ENCODE data around the gene DYNC1I1.

Gene DYNC1I1

GRCh38 chr7:95957510-95957909, 185.2 kb downstream of the DYNC1I1 start:
- no peak for TF ChIP-seq POLR2A (IDR thresholded peaks at IDR 0.05; ENCODE audit: low read depth, low read length)
- FAIRE-seq = no peak
- no peak for DNase-seq (ENCODE audit: insufficient read length, low spot score)

GRCh38 chr7:95960706-95961244, 188.4 kb downstream of the DYNC1I1 start:
- FAIRE-seq = no peak
- no peak for TF ChIP-seq POLR2A (IDR thresholded peaks at IDR 0.05; ENCODE audit: low read depth, low read length)
- no peak for DNase-seq (ENCODE audit: insufficient read length, low spot score)

- DNase-seq (ENCODE audit: insufficient read length, low spot score) = no peak
- TF ChIP-seq POLR2A (IDR thresholded peaks at IDR 0.05; ENCODE audit: low read depth, low read length) = no peak
- FAIRE-seq = no peak
These were observed 191.2 kb downstream of the DYNC1I1 start for GRCh38 chr7:95963446-95963990.

GRCh38 chr7:95971716-95972115, 199.4 kb downstream of the DYNC1I1 start:
- no peak for TF ChIP-seq POLR2A (IDR thresholded peaks at IDR 0.05; ENCODE audit: low read depth, low read length)
- DNase-seq (ENCODE audit: insufficient read length, low spot score) (no peak), FAIRE-seq (no peak)

- no peak for FAIRE-seq
- no peak for TF ChIP-seq POLR2A (IDR thresholded peaks at IDR 0.05; ENCODE audit: low read depth, low read length)
- DNase-seq (ENCODE audit: insufficient read length, low spot score) = no peak
These were observed 200.2 kb downstream of the DYNC1I1 start for GRCh38 chr7:95972523-95972922.

GRCh38 chr7:95974108-95974507, 201.8 kb downstream of the DYNC1I1 start:
- no peak for DNase-seq (ENCODE audit: insufficient read length, low spot score)
- TF ChIP-seq POLR2A (IDR thresholded peaks at IDR 0.05; ENCODE audit: low read depth, low read length) = no peak
- FAIRE-seq = no peak

- FAIRE-seq (no peak), DNase-seq (ENCODE audit: insufficient read length, low spot score) (no peak)
- TF ChIP-seq POLR2A (IDR thresholded peaks at IDR 0.05; ENCODE audit: low read depth, low read length) = no peak
These were observed 204.2 kb downstream of the DYNC1I1 start for GRCh38 chr7:95976369-95977060.

- FAIRE-seq (no peak), DNase-seq (ENCODE audit: insufficient read length, low spot score) (no peak)
- no peak for TF ChIP-seq POLR2A (IDR thresholded peaks at IDR 0.05; ENCODE audit: low read depth, low read length)
These were observed 205.6 kb downstream of the DYNC1I1 start for GRCh38 chr7:95977994-95978393.

GRCh38 chr7:95980167-95980566, 207.8 kb downstream of the DYNC1I1 start:
- no peak for DNase-seq (ENCODE audit: insufficient read length, low spot score)
- TF ChIP-seq POLR2A (IDR thresholded peaks at IDR 0.05; ENCODE audit: low read depth, low read length) = no peak
- no peak for FAIRE-seq

- TF ChIP-seq POLR2A (IDR thresholded peaks at IDR 0.05; ENCODE audit: low read depth, low read length) = no peak
- no peak for FAIRE-seq
These were observed 208.4 kb downstream of the DYNC1I1 start for GRCh38 chr7:95980706-95981105.

GRCh38 chr7:95986178-95986764, 213.9 kb downstream of the DYNC1I1 start:
- FAIRE-seq = no peak

More at GRCh38 chr7:95980706-95981105, 208.4 kb downstream of the DYNC1I1 start:
- DNase-seq (ENCODE audit: insufficient read length, low spot score) = no peak

GRCh38 chr7:95989301-95989700, 216.9 kb downstream of the DYNC1I1 start:
- DNase-seq (ENCODE audit: insufficient read length, low spot score) = no peak
- FAIRE-seq = no peak
- TF ChIP-seq POLR2A (IDR thresholded peaks at IDR 0.05; ENCODE audit: low read depth, low read length) = no peak

More at GRCh38 chr7:95986178-95986764, 213.9 kb downstream of the DYNC1I1 start:
- no peak for DNase-seq (ENCODE audit: insufficient read length, low spot score)
- TF ChIP-seq POLR2A (IDR thresholded peaks at IDR 0.05; ENCODE audit: low read depth, low read length) = no peak

GRCh38 chr7:95993380-95993779, 221.0 kb downstream of the DYNC1I1 start:
- TF ChIP-seq POLR2A (IDR thresholded peaks at IDR 0.05; ENCODE audit: low read depth, low read length) = no peak
- DNase-seq (ENCODE audit: insufficient read length, low spot score) = no peak
- FAIRE-seq = no peak

GRCh38 chr7:95996174-95996573, 223.8 kb downstream of the DYNC1I1 start:
- no peak for FAIRE-seq
- no peak for DNase-seq (ENCODE audit: insufficient read length, low spot score)
- TF ChIP-seq POLR2A (IDR thresholded peaks at IDR 0.05; ENCODE audit: low read depth, low read length) = no peak

GRCh38 chr7:95996886-95997285, 224.5 kb downstream of the DYNC1I1 start:
- FAIRE-seq (no peak), DNase-seq (ENCODE audit: insufficient read length, low spot score) (no peak)
- TF ChIP-seq POLR2A (IDR thresholded peaks at IDR 0.05; ENCODE audit: low read depth, low read length) = no peak
